ENCODE data around the gene RSPH9. TPM values are rescaled to one million over a fixed set of nuclear protein-coding genes. Genes with fewer than 3 reads are reported as not detected.
A peak's percentile ranks its signal among the peaks of the same experiment; 100 is the strongest.

Gene RSPH9
- total RNA-seq, 1 donor from 2014 or later = 0.30 TPM

DNA sequence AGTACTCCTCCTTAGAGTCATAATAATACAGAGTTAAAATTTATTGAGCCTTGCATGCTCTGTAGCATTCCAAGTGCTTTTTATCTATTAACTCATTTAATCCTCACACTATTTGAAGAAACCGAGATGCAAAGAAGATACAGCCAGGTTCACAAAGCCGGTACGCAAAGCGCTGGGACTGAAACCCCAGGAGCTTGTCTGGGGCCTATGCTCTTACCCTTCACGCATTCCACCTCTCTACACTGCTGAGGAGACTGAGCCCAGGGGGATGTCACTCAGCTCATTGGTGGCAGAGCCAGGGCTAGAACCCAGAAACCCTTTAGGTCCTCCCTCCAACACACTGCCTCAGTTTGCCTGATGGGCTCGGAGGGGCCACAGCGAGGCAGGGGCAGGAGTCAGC, 62.4 kb downstream of the RSPH9 start:
- DNase-seq (ENCODE audit: low read depth) (no peak), FAIRE-seq (no peak)
- peaks cover 20% of the 10 kb centered on the region for H3K4me1 Mint-ChIP-seq (ENCODE audit: low read depth, unreplicated experiment)
- H4K20me1 ChIP-seq (ENCODE audit: insufficient read depth, low read length) = no peaks in the 10 kb centered on the region
- H3K27ac ChIP-seq (ENCODE audit: low read depth, low read length) = no peak overlapping the region
- H3K4me3 ChIP-seq (ENCODE audit: insufficient read depth, low read depth, low read length) = no peak overlapping the region
- no peak overlapping the region for H3K4me2 ChIP-seq (ENCODE audit: low read length)
- no peaks in the 10 kb centered on the region for H3K9me3 ChIP-seq (ENCODE audit: insufficient read depth, low read depth, low read length)
- H3K9ac ChIP-seq (ENCODE audit: low read length) = no peak overlapping the region
- H3K27ac Mint-ChIP-seq (ENCODE audit: unreplicated experiment) = no peak overlapping the region
- no peak overlapping the region for H2AFZ ChIP-seq (ENCODE audit: low read depth, low read length)
- no peaks in the 10 kb centered on the region for H3K79me2 ChIP-seq (ENCODE audit: insufficient read depth, low read length)
- peaks cover 2% of the 10 kb centered on the region for H3K27me3 ChIP-seq (ENCODE audit: insufficient read depth, low read length)
- no peaks in the 10 kb centered on the region for H3K9me3 Mint-ChIP-seq (ENCODE audit: unreplicated experiment)
- H3K36me3 Mint-ChIP-seq (ENCODE audit: low read depth, unreplicated experiment) = no peaks in the 10 kb centered on the region
- H3K36me3 ChIP-seq (ENCODE audit: insufficient read depth, low read length) = no peaks in the 10 kb centered on the region
- TF ChIP-seq, protein P1, sequence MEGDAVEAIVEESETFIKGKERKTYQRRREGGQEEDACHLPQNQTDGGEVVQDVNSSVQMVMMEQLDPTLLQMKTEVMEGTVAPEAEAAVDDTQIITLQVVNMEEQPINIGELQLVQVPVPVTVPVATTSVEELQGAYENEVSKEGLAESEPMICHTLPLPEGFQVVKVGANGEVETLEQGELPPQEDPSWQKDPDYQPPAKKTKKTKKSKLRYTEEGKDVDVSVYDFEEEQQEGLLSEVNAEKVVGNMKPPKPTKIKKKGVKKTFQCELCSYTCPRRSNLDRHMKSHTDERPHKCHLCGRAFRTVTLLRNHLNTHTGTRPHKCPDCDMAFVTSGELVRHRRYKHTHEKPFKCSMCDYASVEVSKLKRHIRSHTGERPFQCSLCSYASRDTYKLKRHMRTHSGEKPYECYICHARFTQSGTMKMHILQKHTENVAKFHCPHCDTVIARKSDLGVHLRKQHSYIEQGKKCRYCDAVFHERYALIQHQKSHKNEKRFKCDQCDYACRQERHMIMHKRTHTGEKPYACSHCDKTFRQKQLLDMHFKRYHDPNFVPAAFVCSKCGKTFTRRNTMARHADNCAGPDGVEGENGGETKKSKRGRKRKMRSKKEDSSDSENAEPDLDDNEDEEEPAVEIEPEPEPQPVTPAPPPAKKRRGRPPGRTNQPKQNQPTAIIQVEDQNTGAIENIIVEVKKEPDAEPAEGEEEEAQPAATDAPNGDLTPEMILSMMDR (IDR thresholded peaks at IDR 0.05; ENCODE audit: insufficient read depth, low read depth, low read length) = no peak
- no peak for TF ChIP-seq EZH2 (IDR thresholded peaks at IDR 0.05; ENCODE audit: insufficient read depth, low read length)
- no peak overlapping the region for H3K4me3 Mint-ChIP-seq (ENCODE audit: unreplicated experiment)
- peaks cover 9% of the 10 kb centered on the region for H3K4me1 ChIP-seq (ENCODE audit: insufficient read depth, low read length)
- peaks cover 16% of the 10 kb centered on the region for H3K27me3 Mint-ChIP-seq (ENCODE audit: low read depth, unreplicated experiment)

DNA sequence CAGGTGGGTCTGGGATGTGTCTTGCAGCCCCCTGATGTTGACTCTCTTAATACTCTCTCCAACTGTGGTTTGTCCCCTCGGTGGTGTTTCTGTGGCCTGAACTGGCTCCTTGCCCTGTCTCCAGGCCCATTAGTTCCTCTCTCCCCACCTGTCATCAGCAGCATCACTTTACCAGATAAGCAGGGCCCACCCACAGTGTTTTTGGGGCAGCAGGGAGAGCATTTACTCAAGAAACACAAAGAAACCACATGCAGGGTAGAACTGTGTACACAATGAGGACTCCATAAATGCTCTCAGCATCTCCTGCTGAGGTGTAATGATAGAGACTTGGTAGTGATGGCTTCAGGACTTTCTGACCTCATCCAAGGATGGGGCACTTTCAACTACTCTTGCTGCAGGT, 62.9 kb downstream of the RSPH9 start:
- DNase-seq (ENCODE audit: low read depth) (no peak), FAIRE-seq (no peak)
- peaks cover 16% of the 10 kb centered on the region for H3K27me3 Mint-ChIP-seq (ENCODE audit: low read depth, unreplicated experiment)
- no peak overlapping the region for H3K9ac ChIP-seq (ENCODE audit: low read length)
- H3K4me2 ChIP-seq (ENCODE audit: low read length) = no peak overlapping the region
- H3K4me1 ChIP-seq (ENCODE audit: insufficient read depth, low read length) = peaks cover 4% of the 10 kb centered on the region
- peaks cover 15% of the 10 kb centered on the region for H3K4me1 Mint-ChIP-seq (ENCODE audit: low read depth, unreplicated experiment)
- no peaks in the 10 kb centered on the region for H3K9me3 Mint-ChIP-seq (ENCODE audit: unreplicated experiment)
- H3K9me3 ChIP-seq (ENCODE audit: insufficient read depth, low read depth, low read length) = no peaks in the 10 kb centered on the region
- H3K36me3 Mint-ChIP-seq (ENCODE audit: low read depth, unreplicated experiment) = no peaks in the 10 kb centered on the region
- no peak overlapping the region for H3K27ac ChIP-seq (ENCODE audit: low read depth, low read length)
- no peak overlapping the region for H3K27ac Mint-ChIP-seq (ENCODE audit: unreplicated experiment)
- TF ChIP-seq, protein P1 (IDR thresholded peaks at IDR 0.05; ENCODE audit: insufficient read depth, low read depth, low read length) = no peak
- no peak for TF ChIP-seq EZH2 (IDR thresholded peaks at IDR 0.05; ENCODE audit: insufficient read depth, low read length)
- H3K36me3 ChIP-seq (ENCODE audit: insufficient read depth, low read length) = no peaks in the 10 kb centered on the region
- H2AFZ ChIP-seq (ENCODE audit: low read depth, low read length) = no peak overlapping the region
- H3K27me3 ChIP-seq (ENCODE audit: insufficient read depth, low read length) = peaks cover 6% of the 10 kb centered on the region
- H4K20me1 ChIP-seq (ENCODE audit: insufficient read depth, low read length) = no peaks in the 10 kb centered on the region
- H3K4me3 Mint-ChIP-seq (ENCODE audit: unreplicated experiment) = no peak overlapping the region
- H3K4me3 ChIP-seq (ENCODE audit: insufficient read depth, low read depth, low read length) = no peak overlapping the region
- no peaks in the 10 kb centered on the region for H3K79me2 ChIP-seq (ENCODE audit: insufficient read depth, low read length)

DNA sequence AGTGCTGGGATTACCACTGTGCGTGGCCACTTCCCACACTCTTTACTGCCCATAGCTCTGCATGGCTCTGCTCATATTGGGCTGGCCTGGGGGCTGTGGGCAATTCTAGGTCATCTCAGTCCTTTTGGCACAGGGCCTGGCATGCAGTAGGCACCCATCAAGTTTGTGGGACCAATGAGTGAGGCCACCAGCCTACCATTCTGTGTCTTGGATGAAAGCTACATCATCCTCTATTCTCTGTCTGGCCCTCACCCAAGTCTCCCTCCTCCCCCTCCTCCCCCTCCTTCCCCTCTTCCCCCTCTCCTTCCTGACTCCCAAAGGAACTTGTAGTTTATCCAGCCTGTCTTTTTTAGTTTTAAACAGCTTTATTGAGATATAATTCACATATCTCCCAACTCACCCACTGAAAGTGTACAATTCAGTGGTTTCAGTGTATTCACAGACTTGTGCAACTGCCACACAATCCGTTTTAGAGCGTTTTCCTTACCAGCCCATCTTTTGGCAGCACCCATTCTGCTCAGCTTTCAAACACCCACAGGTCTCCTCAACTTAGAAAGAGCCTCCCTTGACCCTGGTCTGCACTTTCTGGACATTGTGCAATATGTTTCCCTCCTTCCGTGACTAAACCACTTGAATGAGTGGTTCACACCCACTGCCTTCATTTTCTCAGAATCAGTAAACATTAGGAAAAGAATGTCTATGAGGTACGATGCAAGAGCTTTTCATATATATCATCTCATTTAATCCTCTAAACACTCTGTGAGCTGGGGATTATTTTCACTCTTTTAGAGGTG, 64.2 kb downstream of the RSPH9 start:
- no peak for FAIRE-seq
- H3K4me2 ChIP-seq (ENCODE audit: low read length) = no peak overlapping the region
- H3K27ac Mint-ChIP-seq (ENCODE audit: unreplicated experiment) = no peak overlapping the region

More for the DNA sequence above, 64.2 kb downstream of the RSPH9 start:
- peaks cover 15% of the 10 kb centered on the region for H3K4me1 Mint-ChIP-seq (ENCODE audit: low read depth, unreplicated experiment)
- DNase-seq (ENCODE audit: low read depth) = peak; percentile 85
- TF ChIP-seq, protein P1 (IDR thresholded peaks at IDR 0.05; ENCODE audit: insufficient read depth, low read depth, low read length) = no peak
- TF ChIP-seq EZH2 (IDR thresholded peaks at IDR 0.05; ENCODE audit: insufficient read depth, low read length) = no peak
- no peaks in the 10 kb centered on the region for H3K9me3 ChIP-seq (ENCODE audit: insufficient read depth, low read depth, low read length)
- H2AFZ ChIP-seq (ENCODE audit: low read depth, low read length) = no peak overlapping the region
- no peaks in the 10 kb centered on the region for H4K20me1 ChIP-seq (ENCODE audit: insufficient read depth, low read length)
- H3K9ac ChIP-seq (ENCODE audit: low read length) = no peak overlapping the region
- H3K27me3 ChIP-seq (ENCODE audit: insufficient read depth, low read length) = peaks cover 6% of the 10 kb centered on the region
- no peak overlapping the region for H3K4me3 ChIP-seq (ENCODE audit: insufficient read depth, low read depth, low read length)
- H3K79me2 ChIP-seq (ENCODE audit: insufficient read depth, low read length) = no peaks in the 10 kb centered on the region
- no peak overlapping the region for H3K4me3 Mint-ChIP-seq (ENCODE audit: unreplicated experiment)
- peaks cover 21% of the 10 kb centered on the region for H3K27me3 Mint-ChIP-seq (ENCODE audit: low read depth, unreplicated experiment)
- H3K36me3 ChIP-seq (ENCODE audit: insufficient read depth, low read length) = no peaks in the 10 kb centered on the region
- H3K4me1 ChIP-seq (ENCODE audit: insufficient read depth, low read length) = no peaks in the 10 kb centered on the region
- H3K9me3 Mint-ChIP-seq (ENCODE audit: unreplicated experiment) = no peaks in the 10 kb centered on the region
- H3K36me3 Mint-ChIP-seq (ENCODE audit: low read depth, unreplicated experiment) = no peaks in the 10 kb centered on the region
- no peak overlapping the region for H3K27ac ChIP-seq (ENCODE audit: low read depth, low read length)
